Measurements from ENCODE around the gene DCAF7. TPM values are rescaled to one million over a fixed set of nuclear protein-coding genes. Genes with fewer than 3 reads are reported as not detected.

Gene DCAF7
- polyA plus RNA-seq, 3 donors, result 41.9 to 89.4 (median 58.1) TPM

DNA sequence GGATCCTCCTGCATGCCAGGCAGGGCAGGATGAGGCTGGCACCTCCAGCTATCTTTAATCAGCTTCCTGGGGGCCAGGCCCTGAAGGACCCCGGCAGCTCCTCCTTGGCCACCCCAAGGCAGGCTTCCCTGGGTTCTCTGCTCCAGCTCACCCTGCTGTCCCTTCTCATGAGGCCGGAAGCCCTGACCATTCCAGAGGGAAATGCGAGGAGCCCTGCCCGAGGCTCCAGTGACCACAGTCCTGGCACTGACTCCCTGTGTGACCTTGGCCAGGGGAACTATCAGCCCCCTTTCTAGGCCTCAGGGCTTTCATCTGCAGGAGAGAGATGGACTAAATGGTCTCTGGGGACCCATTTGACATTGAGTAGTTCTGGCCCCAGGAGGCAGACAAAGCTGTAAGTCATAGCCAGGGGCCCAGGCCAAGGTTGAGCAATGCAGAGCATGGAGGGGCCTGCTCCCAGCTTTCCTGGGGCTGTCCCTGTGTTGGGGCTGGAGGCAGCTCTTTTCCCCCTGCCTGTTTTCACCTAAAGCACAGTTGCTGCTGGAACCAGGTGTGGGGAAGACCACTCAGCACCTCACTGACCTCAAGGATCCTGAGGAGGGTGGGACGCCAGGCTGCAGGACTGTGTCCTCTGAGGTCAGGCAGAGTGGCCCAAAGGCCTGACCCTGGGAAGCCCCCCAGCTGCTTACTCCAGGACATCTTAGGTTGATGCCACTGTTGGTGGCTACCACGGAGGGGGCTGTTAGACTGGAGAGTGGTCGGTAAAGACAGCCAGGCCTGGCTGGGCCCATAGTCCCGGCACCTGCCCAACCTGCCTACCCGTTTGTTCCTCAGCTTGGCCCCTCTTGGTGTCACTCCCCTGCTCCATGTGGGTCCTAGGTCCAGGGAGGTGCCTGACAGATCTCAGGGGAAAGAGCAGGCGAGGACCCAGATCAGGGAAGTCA lies 19.0 kb upstream of the DCAF7 start:
- Histone ChIP-seq H3K9ac (ENCODE audit: insufficient read depth, low read length, poor library complexity, severe bottlenecking) (no peak overlapping the region), H3K27ac (ENCODE audit: low read depth in 1 of 2, low read length in 2 of 2) (no peak overlapping the region), H3K27me3 (ENCODE audit: control insufficient read depth in 2 of 2, insufficient read depth in 2 of 2, low read length in 2 of 2) (no peaks in the 10 kb centered on the region), H3K9me3 (replicated peaks in 1 of 2; ENCODE audit: control insufficient read depth in 1 of 2, insufficient read depth in 1 of 2, low read length in 2 of 2) (no peaks in the 10 kb centered on the region), H3K4me1 (ENCODE audit: control insufficient read depth in 1 of 2, insufficient read depth in 2 of 2, low read length in 2 of 2) (no peaks in the 10 kb centered on the region), H4K20me1 (ENCODE audit: insufficient read depth, low read length) (no peaks in the 10 kb centered on the region), H3K4me3 (replicated peaks in 1 of 3; ENCODE audit: low read depth in 2 of 3, low read length in 3 of 3) (no peak overlapping the region), H3K79me2 (ENCODE audit: insufficient read depth, low read length) (no peaks in the 10 kb centered on the region), H3K4me2 (replicated peaks; ENCODE audit: extremely low read depth, low read length, poor library complexity, severe bottlenecking) (no peak overlapping the region), H3K36me3 (replicated peaks in 1 of 2; ENCODE audit: control insufficient read depth in 1 of 2, insufficient read depth in 2 of 2, low read length in 2 of 2) (no peaks in the 10 kb centered on the region), H2AFZ (ENCODE audit: insufficient read depth, low read depth, low read length, poor library complexity, severe bottlenecking) (no peak overlapping the region)
- DNase-seq, result no peak
- Mint-ChIP-seq H3K9me3 (no peaks in the 10 kb centered on the region), H3K27ac (peak overlapping the region in 1 of 7 donors; percentile 17), H3K4me3 (no peak overlapping the region), H3K4me1 (no peaks in the 10 kb centered on the region), H3K36me3 (no peaks in the 10 kb centered on the region), H3K27me3 (ENCODE audit: low read depth in 3 of 3) (peaks cover 3 to 9% (median 6%) of the 10 kb centered on the region in 3 donors)
- intact Hi-C loops (cut with micrococcal nuclease), result no loop called here
- TF ChIP-seq, protein P1, sequence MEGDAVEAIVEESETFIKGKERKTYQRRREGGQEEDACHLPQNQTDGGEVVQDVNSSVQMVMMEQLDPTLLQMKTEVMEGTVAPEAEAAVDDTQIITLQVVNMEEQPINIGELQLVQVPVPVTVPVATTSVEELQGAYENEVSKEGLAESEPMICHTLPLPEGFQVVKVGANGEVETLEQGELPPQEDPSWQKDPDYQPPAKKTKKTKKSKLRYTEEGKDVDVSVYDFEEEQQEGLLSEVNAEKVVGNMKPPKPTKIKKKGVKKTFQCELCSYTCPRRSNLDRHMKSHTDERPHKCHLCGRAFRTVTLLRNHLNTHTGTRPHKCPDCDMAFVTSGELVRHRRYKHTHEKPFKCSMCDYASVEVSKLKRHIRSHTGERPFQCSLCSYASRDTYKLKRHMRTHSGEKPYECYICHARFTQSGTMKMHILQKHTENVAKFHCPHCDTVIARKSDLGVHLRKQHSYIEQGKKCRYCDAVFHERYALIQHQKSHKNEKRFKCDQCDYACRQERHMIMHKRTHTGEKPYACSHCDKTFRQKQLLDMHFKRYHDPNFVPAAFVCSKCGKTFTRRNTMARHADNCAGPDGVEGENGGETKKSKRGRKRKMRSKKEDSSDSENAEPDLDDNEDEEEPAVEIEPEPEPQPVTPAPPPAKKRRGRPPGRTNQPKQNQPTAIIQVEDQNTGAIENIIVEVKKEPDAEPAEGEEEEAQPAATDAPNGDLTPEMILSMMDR (IDR thresholded peaks at IDR 0.05), result no peak
- WGBS (ENCODE audit: insufficient coverage), result 88% methylated on average over 10 of the region's 10 CpGs

DNA sequence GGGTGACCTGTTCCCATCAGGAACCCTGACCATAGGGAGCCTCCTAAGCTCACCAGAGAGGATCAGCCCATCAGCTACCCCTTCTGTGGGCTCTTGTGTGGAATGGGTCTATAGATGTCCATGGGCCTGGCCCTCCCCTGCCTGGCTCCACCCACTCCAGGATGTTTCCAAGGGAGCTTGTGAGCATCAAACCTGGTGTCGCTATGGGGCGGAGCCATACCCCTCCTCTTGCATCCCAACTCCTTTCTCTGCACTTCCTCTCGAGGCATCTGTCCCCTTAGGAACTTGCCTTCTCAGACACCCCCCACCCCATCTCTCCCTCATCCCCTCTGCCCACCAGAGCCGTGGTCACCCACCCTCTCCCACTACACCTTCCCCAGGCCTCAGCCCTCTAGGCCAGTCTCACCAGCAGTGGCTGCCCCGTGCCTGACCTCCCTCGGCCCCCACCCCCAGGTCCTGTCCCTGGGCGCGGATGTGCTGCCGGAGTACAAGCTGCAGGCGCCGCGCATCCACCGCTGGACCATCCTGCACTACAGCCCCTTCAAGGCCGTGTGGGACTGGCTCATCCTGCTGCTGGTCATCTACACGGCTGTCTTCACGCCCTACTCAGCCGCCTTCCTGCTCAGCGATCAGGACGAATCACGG lies 16.7 kb upstream of the DCAF7 start:
- Mint-ChIP-seq H3K4me3 (no peak overlapping the region), H3K4me1 (peaks cover 3% of the 10 kb centered on the region), H3K27ac (no peak overlapping the region), H3K9me3 (peaks cover 0 to 2% (median 0%) of the 10 kb centered on the region in 7 donors), H3K27me3 (ENCODE audit: low read depth in 3 of 3) (peaks cover 18 to 23% (median 19%) of the 10 kb centered on the region in 3 donors), H3K36me3 (no peaks in the 10 kb centered on the region)
- DNase-seq, result no peak
- Histone ChIP-seq H3K9me3 (replicated peaks in 1 of 2; ENCODE audit: control insufficient read depth in 1 of 2, insufficient read depth in 1 of 2, low read length in 2 of 2) (peaks cover 0 to 2% of the 10 kb centered on the region in 2 donors), H4K20me1 (ENCODE audit: insufficient read depth, low read length) (no peaks in the 10 kb centered on the region), H2AFZ (ENCODE audit: insufficient read depth, low read depth, low read length, poor library complexity, severe bottlenecking) (no peak overlapping the region), H3K27ac (ENCODE audit: low read depth in 1 of 2, low read length in 2 of 2) (no peak overlapping the region), H3K9ac (ENCODE audit: insufficient read depth, low read length, poor library complexity, severe bottlenecking) (no peak overlapping the region), H3K4me3 (replicated peaks in 1 of 3; ENCODE audit: low read depth in 2 of 3, low read length in 3 of 3) (no peak overlapping the region), H3K79me2 (ENCODE audit: insufficient read depth, low read length) (no peaks in the 10 kb centered on the region), H3K36me3 (replicated peaks in 1 of 2; ENCODE audit: control insufficient read depth in 1 of 2, insufficient read depth in 2 of 2, low read length in 2 of 2) (no peaks in the 10 kb centered on the region), H3K4me2 (replicated peaks; ENCODE audit: extremely low read depth, low read length, poor library complexity, severe bottlenecking) (no peak overlapping the region), H3K4me1 (ENCODE audit: control insufficient read depth in 1 of 2, insufficient read depth in 2 of 2, low read length in 2 of 2) (no peaks in the 10 kb centered on the region), H3K27me3 (ENCODE audit: control insufficient read depth in 2 of 2, insufficient read depth in 2 of 2, low read length in 2 of 2) (peaks cover 2 to 17% of the 10 kb centered on the region in 2 donors)
- TF ChIP-seq, protein P1 (IDR thresholded peaks at IDR 0.05), result no peak
- intact Hi-C loops (cut with micrococcal nuclease), result no loop called here
- 93% methylated on average over 20 of the region's 20 CpGs for WGBS (ENCODE audit: insufficient coverage)

All from CD14-positive monocyte (primary cell).